Gastroesophageal sphincter (tissue), 3 donors: ENCODE measurements around the gene KIF3A.

Experiments used
- EP300 ChIP-seq: sonication (generic); formaldehyde crosslinking; IDR thresholded peaks from one replicate; pipeline ENCODE4 v1.6.1; 2017; ENCODE audit warnings: antibody characterized with exemption, mild to moderate bottlenecking
- POLR2A ChIP-seq, 2 donors: fragments of 450-650 bp; IDR thresholded peaks; one replicate each; pipeline ENCODE4 v1.6.1; 2017; ENCODE audit warnings: antibody characterized with exemption in 2 of 2, mild to moderate bottlenecking in 2 of 2, moderate library complexity in 1 of 2
- POLR2AphosphoS5 ChIP-seq: sonication (generic); formaldehyde crosslinking; IDR thresholded peaks from one replicate; pipeline ENCODE4 v1.6.1; 2017; ENCODE audit warnings: antibody characterized with exemption
- TF ChIP-seq, protein P1 (sequence below), 4 experiments: fragments of 200-600 bp in 2 of 4; fragments of 450-650 bp in 2 of 4; sonication (generic) in 1 of 4; IDR thresholded peaks; one replicate each; pipeline ENCODE4 v1.5.1; 2017 to 2019; ENCODE audit warnings: antibody characterized with exemption in 4 of 4, mild to moderate bottlenecking in 2 of 4, moderate library complexity in 2 of 4

DNA sequence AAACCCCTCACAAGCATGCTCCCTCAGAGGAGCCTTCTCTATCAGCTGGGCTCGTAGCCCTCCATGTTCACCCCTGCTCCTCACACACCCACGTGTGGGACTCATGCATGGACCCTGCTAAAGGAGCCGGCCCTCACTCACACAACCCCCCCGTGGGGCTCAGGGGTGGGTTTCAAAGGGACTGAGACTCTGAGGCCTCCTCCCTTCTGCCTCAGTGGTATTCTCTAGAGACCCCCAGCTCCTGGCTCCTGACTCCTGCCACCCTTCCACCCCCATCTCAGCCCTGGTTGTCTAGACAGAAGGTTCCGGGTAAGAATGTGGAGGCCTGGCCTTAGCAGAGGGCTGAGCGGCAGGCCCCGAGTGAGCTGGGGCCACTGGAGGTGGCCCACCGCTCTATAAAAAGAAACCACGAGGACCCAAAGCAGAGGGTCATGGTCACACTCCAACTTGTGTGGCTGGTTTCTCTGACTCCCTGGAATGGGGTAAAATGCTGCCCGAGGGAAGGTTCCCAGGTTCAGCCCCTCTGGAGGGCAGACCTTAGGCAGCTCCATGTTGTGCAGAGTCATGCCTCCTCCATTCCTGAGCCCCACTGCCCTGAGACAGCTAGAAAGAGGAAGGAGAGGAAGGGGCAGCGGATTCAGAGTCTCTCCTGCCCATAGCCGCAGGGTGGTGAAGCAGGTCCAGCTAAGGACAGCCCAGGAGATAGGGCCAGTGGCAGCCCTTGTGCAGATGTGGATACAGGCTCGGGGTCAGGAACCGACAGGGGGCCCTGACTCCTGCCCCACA, 28.9 kb upstream of the KIF3A start:
- TF ChIP-seq, protein P1, sequence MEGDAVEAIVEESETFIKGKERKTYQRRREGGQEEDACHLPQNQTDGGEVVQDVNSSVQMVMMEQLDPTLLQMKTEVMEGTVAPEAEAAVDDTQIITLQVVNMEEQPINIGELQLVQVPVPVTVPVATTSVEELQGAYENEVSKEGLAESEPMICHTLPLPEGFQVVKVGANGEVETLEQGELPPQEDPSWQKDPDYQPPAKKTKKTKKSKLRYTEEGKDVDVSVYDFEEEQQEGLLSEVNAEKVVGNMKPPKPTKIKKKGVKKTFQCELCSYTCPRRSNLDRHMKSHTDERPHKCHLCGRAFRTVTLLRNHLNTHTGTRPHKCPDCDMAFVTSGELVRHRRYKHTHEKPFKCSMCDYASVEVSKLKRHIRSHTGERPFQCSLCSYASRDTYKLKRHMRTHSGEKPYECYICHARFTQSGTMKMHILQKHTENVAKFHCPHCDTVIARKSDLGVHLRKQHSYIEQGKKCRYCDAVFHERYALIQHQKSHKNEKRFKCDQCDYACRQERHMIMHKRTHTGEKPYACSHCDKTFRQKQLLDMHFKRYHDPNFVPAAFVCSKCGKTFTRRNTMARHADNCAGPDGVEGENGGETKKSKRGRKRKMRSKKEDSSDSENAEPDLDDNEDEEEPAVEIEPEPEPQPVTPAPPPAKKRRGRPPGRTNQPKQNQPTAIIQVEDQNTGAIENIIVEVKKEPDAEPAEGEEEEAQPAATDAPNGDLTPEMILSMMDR (IDR thresholded peaks at IDR 0.05), result no peak
- no peak for TF ChIP-seq POLR2A (IDR thresholded peaks at IDR 0.05)
- TF ChIP-seq POLR2AphosphoS5, result no peak
- TF ChIP-seq EP300, result no peak
